ENCODE data around the gene NRGN.

Gene NRGN

GRCh38 chr11:124739479-124740276, at the start of gene NRGN:
NRGN (plus strand) TSS chr11:124739942; CDS start chr11:124740085, 143 bp downstream.
- DNase-seq: peak; percentile 86

- no peak for DNase-seq
Measured at GRCh38 chr11:124693142-124693541, 46.6 kb upstream of the NRGN start.

GRCh38 chr11:124699547-124699946, 40.2 kb upstream of the NRGN start:
- DNase-seq: no peak

DNA sequence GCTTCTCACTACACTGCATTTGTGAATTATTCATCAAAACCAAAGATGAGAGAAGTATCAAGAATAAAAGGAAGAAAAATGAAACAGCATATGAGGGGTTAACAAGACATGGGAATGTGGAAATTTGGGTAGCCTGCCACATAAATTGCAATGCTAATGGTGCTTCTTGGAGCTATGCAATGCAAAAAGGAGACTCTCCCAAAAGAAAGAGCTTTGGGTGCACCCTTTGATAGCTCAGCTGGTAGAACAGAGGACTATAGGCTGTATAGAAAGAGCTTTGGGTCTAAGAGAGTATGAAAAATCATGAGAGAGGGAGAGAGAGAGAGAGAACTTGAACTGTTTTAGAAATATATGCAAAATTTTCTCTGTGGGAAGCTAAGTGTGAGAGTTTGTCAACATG, 39.7 kb upstream of the NRGN start:
- DNase-seq: no peak

DNA sequence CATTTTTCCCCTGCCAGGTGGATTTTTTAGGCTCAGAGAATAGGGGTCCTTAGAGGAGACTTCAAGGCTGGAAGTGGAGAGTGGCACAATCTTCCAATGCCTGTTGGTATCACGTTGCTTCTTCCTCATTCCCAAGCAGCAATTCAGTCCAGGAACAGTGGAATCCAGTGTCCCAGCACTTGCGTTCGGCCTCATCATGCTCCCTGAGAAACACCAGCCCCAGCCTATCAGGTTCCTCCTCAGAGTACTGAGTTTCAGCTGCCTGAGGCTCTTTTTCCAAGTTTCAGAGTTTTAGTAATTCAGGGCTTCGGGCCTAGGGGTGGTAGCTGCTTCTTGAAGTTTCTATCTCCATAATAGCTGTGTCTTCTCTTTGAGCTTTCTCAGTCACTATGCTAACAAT, 31.9 kb upstream of the NRGN start:
- no peak for DNase-seq

DNA sequence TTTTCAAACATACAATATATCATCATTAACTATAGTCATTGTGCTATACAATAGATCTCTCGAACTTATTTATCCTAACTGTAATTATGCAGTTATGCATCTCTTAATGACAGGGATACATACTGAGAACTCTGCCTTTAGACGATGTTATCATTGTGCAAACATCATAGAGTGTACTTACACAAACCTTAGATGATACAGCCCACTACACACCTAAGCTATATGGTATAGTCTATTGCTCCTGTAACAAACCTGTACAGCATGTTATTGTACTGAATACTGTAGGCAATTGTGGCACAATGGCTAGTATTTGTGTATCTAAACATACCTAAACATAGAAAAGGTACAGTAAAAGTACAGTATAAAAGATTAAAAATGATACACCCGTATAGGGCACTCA, 27.4 kb upstream of the NRGN start:
- no peak for DNase-seq

- no peak for DNase-seq
Measured at GRCh38 chr11:124716591-124716990, 23.2 kb upstream of the NRGN start.

GRCh38 chr11:124717421-124717785, 22.3 kb upstream of the NRGN start:
- DNase-seq: no peak

GRCh38 chr11:124717786-124718651, 21.7 kb upstream of the NRGN start:
- peak; percentile 52 for DNase-seq

- no peak for DNase-seq
Measured at GRCh38 chr11:124718801-124719200, 20.9 kb upstream of the NRGN start.

- DNase-seq: no peak
Measured at GRCh38 chr11:124719534-124719933, 20.2 kb upstream of the NRGN start.

GRCh38 chr11:124722176-124722575, 17.6 kb upstream of the NRGN start:
- no peak for DNase-seq

DNA sequence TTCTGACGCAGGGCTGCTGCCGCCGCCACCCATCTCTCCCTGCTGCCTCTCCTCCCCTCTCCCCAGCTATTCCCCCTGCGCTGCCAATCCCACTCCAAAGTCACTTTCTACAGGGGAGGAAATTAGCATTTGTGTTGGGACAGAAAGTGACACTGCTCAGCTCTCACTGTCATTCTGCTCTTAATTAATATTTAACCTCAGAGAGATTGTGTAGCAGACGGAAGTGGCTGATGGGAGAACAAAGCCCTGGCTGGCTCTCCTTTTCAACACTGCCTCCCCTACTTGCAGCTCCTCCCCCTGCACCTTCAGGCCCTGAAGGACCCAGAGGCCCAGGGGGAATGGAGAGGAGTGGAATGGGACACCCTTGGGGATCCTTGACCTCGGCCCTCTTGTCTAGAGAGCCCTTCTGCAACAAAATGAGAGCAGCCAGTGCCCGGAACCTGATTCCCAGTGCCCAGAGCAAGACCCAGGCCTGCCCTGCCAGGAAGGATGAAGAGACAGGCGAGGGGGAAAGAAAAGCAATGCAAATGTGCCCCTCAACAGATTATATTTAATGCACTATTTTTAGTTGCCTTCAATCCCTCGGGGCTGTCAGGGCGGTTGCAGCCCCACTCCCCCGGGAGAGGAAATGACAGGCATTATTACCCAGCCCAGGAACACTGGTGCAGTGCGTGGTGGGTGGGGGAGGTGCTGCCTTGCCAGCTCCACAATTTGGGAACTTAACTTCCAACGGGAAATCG, 14.6 kb upstream of the NRGN start:
- DNase-seq: no peak

- DNase-seq: peak; percentile 53
Measured at GRCh38 chr11:124725719-124726105, 14.0 kb upstream of the NRGN start.

DNA sequence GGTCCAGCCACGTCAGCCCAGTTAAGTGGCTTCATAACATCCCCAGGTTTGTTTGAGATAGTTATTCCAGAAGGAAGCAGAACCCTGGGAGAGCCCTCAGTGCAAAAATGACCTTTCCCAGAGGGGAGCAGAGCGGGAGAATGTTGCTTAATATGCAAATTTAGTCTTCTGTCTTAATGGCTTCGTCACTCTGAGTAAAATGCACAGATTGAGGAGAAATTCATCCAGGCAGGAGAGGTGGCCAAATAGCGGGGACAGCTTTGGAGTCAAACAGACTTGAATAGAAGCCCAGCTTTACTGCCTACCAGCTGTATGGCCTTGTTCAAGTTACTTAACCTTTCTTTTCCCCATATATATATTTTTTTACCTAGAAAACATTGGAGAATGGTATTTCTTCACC, 12.3 kb upstream of the NRGN start:
- no peak for DNase-seq

- DNase-seq: no peak
Measured at GRCh38 chr11:124728134-124728533, 11.6 kb upstream of the NRGN start.

DNA sequence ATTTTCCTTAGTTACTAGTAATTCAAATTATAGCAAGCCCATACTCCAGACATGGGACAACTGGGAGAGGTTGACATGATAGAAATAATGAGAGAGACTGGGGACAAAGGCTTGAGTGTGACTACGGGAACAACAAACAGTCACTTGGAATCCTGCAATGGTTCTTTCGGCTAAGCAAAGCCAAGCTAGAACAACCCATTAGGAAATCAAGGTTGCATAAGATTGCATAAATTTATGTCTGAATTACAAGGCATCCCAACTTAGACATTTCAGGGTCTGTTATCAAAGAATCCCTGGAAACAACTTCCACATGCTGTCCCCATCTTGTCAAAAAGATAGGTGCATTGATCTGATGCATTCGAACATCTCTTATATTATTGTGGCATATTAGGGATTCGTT, 10.2 kb upstream of the NRGN start:
- DNase-seq: no peak

GRCh38 chr11:124732230-124732629, 7.5 kb upstream of the NRGN start:
- DNase-seq: peak; percentile 97

DNA sequence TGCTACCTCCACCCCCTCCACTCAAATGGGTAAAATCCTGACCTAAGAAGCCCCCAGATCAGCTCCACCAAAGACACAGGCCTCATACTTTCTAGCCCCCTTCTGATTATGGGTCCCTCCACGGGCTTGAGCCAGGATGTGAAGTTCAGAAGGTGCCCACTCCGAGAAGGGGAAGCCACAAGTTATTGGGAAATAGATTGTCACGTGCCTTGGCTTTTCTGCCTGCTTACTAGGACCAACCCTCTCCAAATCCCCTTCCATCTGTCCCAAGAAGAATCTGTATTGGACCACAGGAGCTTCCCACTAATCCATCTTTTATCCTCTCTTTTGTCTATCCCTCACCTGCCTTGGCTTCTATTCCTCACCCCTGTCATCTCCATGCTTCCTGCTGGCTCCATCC, 3.0 kb upstream of the NRGN start:
- peak; percentile 80 for DNase-seq

DNA sequence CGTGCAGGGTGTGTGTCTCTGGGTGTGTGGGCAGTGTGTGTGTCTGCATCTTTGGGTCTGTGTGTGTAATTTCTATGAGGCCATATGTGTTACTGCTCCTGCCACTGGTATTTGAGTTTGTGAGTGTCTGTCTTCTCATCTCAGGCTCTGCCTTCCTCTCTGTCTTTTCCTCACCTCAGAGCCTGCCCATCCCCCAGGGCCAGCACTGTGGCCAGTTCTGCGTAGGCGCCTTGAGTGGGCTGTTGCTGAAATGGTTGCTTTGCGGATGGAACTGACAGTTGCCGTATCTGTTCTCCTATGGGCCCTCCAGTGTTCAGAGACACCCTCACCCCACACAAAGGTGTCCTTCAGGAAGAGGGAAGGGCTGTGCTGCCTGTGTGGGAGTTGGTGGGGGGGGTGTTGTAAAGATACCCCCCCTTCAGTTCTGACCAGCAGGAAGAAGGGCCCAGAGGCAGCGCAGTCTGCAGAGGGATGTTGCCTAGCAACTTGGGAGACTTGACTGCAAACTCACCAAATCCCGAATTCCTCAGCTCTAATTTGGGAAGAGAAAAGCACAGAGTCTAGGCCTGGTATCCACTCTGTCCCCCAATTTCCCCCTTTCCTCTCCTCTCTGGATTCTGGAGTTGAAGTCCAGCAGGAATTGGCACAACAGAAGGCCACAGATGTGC, 2.0 kb upstream of the NRGN start:
- peak; percentile 5 for DNase-seq

DNA sequence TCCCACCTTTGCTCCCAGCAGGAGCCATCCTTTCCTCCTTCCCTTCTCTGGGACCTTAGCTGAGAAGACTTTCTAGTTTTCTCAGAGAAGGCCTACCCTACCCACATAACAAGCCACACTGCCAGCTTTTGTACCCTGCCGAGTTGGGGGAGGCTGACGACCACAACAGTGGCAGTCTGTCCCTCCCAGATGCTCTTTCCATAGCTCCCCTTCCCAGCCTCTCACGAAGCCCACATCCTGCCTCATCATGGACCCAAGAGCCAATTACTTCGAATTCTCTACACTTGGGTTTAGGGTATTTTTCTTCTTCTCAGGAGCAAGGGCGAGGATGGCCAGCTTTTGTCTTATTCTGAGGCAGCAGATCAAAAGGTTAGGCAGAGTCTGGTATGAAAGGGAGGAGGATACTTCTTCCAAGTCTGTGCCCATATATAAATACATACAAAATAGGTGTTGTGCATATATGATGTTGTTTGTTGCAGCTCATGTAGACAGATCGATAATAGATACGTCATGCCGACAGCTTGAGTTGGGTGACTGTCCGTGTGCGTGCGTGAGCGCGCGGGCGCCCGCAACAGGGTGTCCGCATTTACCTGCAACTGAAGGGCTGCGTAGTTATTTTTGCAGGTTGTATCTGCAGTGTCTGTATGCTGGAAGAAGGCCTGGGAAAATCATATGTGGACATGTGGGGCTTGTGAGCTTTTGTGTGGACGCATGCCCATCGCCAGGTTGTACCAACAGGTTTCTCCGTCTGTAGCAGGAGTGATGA, 846 bp upstream of the NRGN start:
- no peak for DNase-seq

DNA sequence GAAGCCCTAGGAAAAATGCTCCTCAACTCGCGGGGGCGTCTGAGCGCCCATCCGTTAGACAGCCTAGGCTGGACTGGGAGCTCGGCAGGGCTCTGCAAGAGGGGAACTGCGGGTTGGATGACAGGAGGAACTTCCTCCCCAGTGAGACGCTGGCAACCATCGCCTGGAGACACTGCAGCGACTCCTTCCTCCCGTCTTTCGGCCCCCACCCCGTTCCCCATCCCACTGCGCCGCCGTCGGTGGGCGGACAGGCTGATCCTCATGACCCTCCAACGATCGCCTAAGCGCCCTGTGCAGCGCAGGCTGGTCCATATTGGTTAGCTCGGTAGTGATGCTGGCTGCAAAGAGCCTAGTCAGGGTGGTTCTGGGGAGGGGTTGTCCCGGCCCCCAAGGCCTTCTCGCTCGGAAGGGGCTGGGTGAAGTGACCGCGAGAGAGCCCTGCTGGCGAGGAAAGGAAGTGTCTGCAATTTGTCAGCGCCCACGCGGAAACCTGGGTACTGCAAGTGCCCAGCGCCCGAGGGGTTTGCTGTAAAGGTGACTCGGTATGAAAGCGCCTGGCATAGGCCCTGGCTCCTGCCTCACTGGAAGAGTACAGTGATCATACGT, 638 bp downstream of the NRGN start:
- DNase-seq: peak; percentile 68

Data from MV-4-11 (cell line).